ENCODE measurements around the gene CZIB.
A peak's percentile ranks its signal among the peaks of the same experiment; 100 is the strongest.

CZIB gene

DNA sequence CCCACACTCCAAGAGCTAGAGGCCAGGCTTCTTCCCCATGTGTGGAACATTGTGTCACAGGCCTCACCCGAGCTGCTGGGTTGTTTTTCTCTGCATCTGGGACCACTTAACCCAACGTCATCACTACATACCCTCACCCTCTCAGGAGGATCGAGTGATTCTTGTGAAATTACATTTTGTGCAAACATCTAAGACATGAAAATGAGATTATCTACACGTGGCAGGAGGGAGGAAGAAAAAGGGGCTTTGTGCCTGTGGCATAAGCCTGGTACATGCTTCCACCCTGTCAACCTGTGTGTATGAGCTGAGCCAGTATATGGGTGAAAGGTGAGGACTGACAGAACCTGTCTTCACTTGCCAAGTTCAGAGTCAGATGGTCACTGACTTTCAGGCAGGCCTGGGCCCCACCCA is 22.2 kb downstream of the CZIB start:
- no peak for TF ChIP-seq CTCF (conservative IDR thresholded peaks at IDR 0.05; ENCODE audit: low read depth, low read length)
- peak; percentile 59 for DNase-seq (ENCODE audit: low read depth)
- H3K4me3 ChIP-seq (ENCODE audit: low read depth, low read length), result peak overlapping the region; percentile 4

DNA sequence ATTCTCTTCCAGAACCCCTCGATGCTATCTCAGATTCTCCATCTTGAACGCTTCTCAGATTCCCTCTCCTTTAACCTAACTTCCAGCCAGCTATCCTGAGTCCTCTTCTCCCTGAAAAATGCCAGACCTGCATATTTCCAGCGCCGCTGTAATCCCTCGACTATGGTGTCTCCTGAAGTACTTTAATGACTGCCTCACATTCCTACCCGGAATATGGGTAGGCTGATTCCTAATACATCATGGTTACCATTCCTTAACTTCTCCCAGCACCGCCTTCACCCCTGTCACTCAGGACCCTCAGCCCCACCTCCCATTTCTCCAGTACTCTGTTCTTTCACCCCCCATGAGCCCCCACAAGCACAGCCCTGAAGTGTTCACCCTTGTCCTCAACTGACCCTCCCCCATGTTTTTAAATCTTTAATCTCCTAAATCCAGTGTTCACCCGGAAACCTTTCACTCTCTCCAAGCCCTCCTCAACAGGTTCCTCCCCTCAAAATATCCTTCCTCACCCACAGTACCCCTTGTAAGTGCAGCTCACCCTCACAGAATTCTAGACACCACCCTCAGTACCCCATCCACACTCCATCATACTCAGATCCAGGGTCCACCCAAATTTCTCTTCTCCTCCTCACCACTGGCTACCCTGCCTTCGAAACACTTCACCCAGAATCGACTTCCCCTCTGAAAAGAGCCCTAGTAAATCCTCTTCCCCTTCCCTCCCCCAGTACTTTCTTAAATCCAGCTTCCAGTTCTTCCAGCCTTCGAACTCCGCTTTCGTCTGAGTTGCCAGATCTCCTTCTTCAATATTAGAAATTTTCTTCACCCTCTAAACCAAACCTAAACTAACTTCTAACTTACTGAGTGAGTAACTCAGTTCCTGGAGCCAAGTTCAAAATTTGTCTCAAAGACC is 22.9 kb downstream of the CZIB start:
- TF ChIP-seq CTCF (conservative IDR thresholded peaks at IDR 0.05; ENCODE audit: low read depth, low read length), result no peak
- peak overlapping the region; percentile 88 for H3K4me3 ChIP-seq (ENCODE audit: low read depth, low read length)
- peak; percentile 26 for DNase-seq (ENCODE audit: low read depth)

- TF ChIP-seq CTCF (conservative IDR thresholded peaks at IDR 0.05; ENCODE audit: low read depth, low read length), result peak; percentile 22
- DNase-seq (ENCODE audit: low read depth), result peak; percentile 91
- H3K4me3 ChIP-seq (ENCODE audit: low read depth, low read length), result peak within 1 kb of the TSS; percentile 88
These were observed 23.7 kb downstream of the CZIB start, which contains the start of gene CPT2 for GRCh38 chr1:53196485-53197290. Gene CPT2, plus strand, starts transcription at chr1:53196824. Its CDS starts 120 bp downstream, at chr1:53196944.

DNA sequence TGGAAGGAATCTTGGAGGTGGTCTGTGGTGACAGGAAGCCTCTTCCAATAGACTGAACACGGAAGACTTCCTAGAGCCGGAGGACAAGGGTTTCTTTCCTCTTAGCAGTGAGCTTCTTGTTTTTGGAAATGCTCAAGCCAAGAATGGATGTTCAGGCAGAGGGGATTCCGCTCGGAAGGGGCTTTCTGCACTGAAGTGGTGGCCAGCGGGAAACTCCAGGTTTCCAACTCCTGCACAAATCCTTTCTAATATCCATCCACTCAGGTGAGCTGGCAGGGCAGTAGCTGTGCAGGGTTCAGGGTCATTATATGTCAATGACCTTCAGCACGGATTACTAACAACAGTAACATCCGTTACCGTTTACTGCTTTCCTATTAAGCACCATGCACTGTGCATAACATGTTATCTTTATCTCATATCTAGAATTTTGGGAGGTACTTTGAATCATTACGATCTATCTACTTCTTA is 24.4 kb downstream of the CZIB start:
- no peak for TF ChIP-seq CTCF (conservative IDR thresholded peaks at IDR 0.05; ENCODE audit: low read depth, low read length)
- DNase-seq (ENCODE audit: low read depth), result no peak
- H3K4me3 ChIP-seq (ENCODE audit: low read depth, low read length), result peak overlapping the region; percentile 88

GRCh38 chr1:53195246-53196016 is 25.0 kb downstream of the CZIB start:
- no peak for DNase-seq (ENCODE audit: low read depth)
- H3K4me3 ChIP-seq (ENCODE audit: low read depth, low read length), result no peak overlapping the region
- no peak for TF ChIP-seq CTCF (conservative IDR thresholded peaks at IDR 0.05; ENCODE audit: low read depth, low read length)

GRCh38 chr1:53190210-53190611 is 30.2 kb downstream of the CZIB start:
- DNase-seq (ENCODE audit: low read depth), result peak; percentile 61
- no peak overlapping the region for H3K4me3 ChIP-seq (ENCODE audit: low read depth, low read length)
- peak; percentile 73 for TF ChIP-seq CTCF (conservative IDR thresholded peaks at IDR 0.05; ENCODE audit: low read depth, low read length)

Measured in choroid plexus epithelial cell (primary cell).